EL (cell line): ENCODE data around the gene DOCK4.
A peak's percentile ranks its signal among the peaks of the same experiment; 100 is the strongest.
"Not testable (repeated sequence)": the region's sequence is repeated elsewhere in the genome, so short reads cannot be mapped to it uniquely, and the experiment has no call there.

ENCODE experiments used
- DNase-seq: peaks from one replicate; pipeline ENCODE4 v3.0.0-alpha.2; 2016

DOCK4 gene

DNA sequence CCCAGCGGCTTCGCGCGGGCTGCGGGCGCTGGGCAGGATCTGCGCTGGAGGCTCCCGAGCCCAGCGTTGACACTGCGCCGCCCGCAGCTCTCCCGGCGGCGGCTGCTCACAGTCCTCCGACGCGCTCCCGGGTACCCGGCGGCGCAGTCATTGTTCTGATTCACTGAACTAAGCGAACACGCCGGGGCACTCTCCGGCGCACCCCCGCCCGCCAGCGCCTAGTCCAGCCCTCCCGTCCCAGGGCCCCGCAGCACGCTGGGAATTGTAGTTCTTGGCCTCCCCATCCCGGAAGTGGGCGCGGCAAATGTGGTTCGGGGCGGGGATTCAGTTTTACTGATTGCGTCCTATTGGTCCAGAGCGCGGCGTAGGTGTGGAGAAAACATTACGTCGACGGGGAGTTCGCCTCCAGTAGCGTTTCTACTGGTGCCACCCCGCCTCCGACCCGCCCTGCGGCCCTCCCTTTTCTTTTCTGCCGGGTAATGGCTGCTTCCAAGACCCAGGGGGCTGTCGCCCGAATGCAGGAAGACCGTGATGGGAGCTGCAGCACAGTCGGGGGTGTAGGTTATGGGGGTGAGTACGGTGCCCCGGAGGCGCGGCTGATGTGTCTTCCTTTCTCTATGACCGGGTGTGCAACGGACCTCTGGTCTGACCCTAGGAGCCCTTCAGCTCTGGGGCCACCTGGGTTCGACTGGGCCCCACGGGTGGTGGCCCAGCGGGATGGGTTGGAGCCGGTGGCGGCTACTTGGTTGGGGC is at the start of gene DOCK4, which contains the start of gene ZNF277:
Gene DOCK4 (minus strand): TSS at position 162 of the 753 bp plus-strand sequence. CDS start 261 bp downstream, outside the sequence.
Gene ZNF277 (plus strand): TSS at position 458 of the 753 bp plus-strand sequence. CDS start 22 bp downstream, at position 480.
- peak; percentile 99 for DNase-seq

DNA sequence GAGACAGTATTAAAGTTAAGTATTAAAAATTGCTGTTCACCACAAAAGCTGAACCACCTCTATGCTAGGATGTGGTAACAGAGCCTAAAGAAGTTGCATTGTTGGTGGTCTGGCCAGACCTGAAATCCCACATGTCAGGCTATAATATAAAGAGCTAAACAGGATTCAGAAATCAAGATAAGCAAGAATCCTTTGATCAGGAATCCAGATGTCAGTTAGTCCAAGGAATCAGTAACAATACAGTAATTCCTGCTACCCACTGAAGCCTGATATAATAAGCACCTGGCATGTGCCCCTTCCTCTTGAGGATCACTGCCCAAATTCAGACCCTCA is 49.2 kb upstream of the DOCK4 start:
- DNase-seq, result no peak

DNA sequence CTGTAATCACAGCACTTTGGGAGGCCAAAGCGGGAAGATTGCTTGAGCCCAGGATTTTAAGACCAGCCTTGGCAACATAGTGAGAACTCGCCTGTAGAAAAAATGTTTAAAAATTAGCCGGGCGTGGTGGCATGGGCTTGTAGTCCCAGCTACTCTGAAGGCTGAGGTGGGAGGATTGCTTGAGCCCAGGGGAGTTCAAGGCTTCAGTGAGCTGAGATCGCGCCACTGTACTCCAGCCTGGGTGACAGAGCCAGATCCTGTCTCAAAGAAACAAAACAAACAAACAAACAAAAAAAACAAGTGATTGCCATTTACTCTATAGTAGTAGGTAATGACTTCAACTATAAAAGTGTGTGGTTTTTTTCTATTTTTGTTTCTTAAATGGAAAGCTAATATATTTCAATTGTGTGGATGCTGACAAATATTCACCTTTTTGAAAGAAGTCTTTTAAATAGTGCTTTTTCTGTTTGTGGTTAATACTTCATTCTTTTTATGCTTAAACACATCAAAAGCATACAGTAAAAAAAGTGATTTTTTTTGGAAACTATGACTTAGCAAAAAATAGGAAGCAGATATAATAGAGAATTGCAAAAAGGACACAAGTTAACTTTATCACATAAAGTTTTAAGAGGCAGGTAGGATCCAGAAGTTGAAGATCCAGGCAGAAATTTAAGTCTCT is 48.6 kb upstream of the DOCK4 start:
- no peak for DNase-seq

DNA sequence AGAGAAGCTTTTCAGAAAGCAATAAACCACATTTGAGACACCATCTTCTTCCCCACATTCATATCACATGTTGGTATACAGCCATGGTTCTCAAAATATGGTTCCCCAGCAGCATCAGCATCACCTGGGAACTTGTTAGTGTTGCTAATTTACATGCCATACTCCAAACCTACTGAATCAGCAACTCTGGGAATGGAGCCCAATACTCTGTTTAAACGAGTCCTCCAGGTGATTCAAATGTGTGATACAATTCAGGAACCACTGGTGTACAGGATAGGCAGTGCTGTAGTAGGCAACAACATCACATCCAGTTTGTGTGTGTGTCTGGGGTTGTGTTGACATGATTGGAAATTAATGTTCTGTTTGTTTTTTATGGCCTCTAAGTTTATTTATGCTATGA is 48.0 kb upstream of the DOCK4 start:
- DNase-seq, result no peak

DNA sequence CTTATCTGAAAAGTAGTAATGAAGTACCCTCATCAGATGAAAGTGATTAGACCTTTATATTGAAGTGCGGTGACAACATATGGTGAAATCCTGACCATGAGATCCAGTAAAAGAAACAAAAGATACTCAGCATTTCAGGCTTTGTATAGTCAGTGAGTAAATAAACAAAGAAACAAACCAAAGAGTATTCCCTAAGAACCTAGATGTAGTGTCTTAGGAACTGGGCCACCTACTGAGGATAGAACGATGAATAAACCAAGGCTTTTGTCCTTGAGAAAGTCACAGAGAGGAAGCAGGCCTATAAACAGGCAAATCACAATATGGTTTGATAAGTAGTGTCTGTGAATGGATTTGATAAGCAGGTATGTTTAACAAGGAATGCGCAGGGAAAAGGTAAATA is 46.5 kb upstream of the DOCK4 start:
- DNase-seq, result no peak

DNA sequence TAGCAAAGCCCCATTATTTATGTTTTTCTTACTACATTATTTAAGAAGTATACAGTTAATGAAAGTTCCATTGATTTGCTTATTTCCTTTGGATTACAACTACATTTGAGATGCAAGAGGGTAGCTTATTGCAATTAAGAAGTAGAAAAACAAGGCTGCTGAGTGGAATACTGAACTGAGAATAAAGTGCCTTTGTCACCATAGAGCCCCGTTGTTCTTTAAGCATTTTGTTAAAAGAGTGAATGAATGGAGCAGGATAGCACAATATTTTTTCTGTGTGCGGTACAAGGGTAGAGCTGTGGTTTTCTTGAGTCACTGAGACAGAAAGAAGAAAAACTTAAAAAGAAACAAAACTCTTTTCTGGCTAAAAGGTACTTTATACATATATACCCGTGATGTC is 45.9 kb upstream of the DOCK4 start:
- DNase-seq, result no peak

DNA sequence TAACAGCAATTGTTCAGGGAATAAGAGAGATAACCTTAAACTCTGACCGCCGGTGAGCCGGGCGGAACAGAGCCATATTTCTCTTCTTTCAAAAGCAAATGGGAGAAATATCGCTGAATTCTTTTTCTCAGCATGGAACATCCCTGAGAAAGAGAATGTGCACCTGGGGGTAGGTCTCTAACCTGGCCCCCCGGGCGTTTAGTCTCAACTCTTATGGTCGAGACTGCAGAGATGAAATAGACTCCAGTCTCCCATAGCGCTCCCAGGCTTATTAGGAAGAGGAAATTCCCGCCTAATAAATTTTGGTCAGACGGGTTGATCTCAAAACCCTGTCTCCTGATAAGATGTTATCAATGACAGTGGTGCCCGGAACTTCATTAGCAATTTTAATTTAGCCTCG is 43.8 kb upstream of the DOCK4 start:
- not testable (repeated sequence) for DNase-seq

DNA sequence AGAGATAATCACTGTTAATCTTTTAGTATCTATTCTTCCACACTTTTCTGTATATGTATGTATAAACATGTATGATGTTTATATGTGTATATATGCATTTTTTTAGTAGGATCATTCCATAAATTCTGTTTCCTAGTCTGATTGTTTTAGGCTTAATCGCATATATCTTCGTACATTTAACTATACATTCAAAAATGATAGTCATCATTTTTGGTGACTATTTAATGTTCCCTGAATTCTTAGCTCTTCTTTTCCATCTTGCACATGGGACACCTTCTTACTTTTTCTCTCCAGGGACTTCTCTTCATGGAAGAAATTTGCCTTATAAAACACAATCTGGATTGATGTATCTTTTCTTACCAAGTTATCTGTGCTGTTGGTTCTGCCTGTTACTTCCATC is 42.4 kb upstream of the DOCK4 start:
- no peak for DNase-seq

DNA sequence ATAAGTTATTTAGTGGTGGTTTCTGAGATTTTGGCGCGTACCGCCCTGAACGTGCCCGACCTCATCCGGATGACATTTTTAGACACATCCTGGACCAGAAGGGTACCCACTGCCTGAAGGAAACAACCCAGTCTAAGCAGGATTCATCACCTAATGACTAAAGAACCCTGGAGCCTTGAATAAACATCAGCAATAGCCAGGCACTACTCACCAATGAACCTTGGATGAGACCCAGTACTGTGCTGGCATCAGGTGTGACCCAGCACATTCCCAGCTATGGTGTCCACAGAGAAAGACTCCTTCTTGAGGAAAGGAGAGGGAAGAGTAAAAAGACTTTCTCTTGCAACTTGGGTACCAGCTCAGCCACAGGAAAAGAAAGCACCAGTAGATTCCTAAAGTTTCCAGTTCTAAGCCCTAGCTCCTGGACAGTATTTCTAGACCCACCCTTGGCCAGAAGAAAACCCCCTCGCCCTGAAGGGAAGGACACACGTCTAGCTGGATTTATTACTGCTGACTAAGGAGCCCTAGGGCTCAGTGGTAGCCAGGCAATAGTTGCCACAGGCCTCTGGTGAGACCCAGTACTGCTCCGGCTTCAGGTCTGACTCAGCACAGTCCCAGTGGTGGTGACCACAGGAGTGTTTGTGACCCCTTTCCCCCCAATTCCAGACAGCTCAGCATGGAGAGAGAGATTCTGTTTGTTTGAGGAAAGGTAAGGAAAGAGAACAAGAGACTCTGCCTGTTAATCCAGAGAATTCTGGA is 32.8 kb upstream of the DOCK4 start:
- peak; percentile 70 for DNase-seq

- DNase-seq, result no peak
Measured at GRCh38 chr7:112238330-112238729, 32.1 kb upstream of the DOCK4 start.

DNA sequence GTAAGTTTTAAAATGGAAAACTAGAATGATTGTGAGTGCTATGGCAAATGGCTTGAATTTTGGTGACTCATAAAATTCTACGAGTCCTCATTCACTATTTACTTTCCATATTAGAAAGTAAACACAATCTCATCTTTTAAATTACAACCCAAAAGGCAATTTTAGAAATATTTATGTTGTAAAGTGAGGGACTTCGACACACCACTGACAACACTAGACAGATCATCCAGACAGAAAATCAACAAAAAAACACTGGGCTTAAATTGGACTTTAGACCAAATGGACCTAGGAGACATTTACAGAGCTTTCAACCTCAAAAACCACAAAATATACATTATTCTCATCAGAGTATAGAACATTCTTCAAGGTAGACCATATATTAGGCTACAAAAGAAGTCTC is 30.4 kb upstream of the DOCK4 start:
- DNase-seq, result no peak

DNA sequence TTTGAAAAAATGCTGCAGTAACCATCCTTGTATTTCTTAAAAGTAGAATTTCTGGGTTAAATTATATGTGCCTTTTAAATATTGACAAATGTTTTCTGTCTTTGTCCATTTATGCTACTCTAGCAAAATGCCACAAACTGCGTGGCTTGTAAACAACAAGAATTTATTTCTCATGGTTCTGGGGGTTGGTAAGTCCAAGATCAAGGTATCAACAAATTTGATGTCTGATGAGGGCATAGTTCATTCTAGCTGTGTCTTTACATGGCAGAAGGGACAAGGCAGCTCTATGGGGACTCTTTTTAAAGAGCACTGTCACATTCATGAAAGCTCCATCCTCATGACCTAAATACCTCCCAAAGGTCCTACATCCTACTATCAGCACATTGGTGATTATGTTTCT is 27.9 kb upstream of the DOCK4 start:
- no peak for DNase-seq

DNA sequence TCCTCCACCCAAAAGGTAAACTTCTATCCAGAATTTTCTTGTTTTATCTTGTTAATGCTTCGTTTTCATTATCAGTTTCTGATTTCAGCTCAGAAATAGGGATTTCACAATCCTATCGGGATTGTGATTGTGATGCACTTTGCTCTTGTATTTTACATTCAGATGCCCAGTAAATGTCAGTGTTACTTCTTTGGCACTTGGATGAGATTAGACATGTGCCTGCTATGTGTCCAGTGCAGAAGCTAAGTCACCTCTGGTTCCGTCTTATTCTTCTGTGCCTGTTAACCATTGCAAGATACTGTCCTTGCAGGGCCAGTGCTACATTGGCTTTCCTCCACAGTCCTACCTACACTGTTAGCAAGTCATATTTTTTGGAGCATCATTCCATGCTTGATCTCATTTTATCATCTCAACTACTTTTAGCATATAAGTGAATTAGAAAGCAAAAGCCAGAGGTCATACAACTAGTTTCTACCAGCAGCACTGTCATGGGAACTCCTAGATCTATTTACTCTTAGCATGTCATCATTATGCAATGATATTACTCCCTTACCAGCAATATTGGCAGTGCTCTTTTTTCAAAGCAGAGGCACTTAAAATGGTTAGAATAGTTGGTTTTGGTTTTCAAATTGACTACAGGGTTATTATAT is 27.0 kb upstream of the DOCK4 start:
- no peak for DNase-seq

GRCh38 chr7:112232212-112232978 is 26.2 kb upstream of the DOCK4 start:
- DNase-seq, result no peak

DNA sequence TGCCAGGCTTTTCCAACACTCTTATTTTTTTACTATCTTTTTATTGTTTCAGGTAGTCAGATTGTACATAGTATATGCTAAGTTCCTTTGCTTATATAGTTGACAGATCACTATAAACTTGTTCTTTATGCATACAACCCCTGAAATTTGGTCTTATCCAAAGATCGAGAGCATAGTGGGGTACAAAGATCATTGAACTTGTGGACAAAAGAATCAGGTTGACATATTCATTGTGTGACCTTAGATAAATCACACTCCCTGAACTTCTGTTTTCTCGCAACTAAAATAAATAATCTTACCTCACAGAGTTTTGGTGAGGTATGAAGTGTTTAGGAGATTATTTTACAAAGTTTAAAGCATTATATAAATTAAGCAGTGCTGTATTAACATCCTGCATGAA is 22.4 kb upstream of the DOCK4 start:
- no peak for DNase-seq

DNA sequence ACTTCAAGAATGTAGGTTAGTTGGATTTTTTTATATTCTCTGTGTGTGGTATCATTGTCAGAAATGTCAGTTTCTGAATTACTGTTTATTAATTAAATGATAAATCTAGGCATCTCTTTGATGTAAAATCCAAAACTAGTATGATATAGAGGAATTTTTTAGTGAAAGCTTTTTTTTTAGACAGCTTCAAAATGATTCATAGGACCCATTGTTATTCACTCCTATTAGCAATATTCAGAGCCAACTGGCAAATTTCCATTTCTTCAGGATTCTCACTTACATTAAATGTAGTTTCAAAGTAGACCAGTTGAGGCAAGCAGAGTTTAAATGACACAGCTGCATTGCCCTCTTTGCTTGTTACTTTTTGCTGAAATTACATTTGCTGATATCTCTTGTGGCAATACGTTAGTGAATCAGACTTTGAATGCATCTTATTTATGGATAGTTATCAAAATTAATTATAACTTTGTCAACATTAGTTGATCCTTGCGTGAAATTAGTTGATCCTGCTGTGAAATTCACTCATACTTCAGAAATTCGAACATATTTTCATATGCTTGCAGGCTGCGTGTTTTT is 20.6 kb upstream of the DOCK4 start:
- no peak for DNase-seq

- DNase-seq, result no peak
Measured at GRCh38 chr7:112225006-112225405, 18.8 kb upstream of the DOCK4 start.

GRCh38 chr7:112224186-112224585 is 18.0 kb upstream of the DOCK4 start:
- DNase-seq, result no peak

DNA sequence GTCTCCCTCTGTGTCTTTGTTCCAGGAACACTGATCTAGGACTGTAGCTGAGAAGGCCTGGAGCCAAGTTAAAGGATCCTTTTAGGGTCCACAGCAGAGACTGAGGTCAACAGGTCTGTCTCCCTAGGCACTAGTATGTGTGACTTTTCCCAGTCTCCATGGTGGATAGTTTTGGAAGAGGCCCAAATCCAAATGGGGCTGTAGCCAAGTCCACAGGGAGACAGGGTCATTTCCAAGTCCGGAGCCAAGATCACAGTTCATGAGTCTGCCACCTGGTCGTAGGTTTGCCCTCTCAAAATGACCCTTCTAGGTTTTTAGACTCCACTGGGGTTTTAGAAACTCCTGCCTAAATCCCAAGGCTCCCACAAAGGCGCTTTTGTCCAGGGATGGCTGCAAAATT is 17.1 kb upstream of the DOCK4 start:
- no peak for DNase-seq

DNA sequence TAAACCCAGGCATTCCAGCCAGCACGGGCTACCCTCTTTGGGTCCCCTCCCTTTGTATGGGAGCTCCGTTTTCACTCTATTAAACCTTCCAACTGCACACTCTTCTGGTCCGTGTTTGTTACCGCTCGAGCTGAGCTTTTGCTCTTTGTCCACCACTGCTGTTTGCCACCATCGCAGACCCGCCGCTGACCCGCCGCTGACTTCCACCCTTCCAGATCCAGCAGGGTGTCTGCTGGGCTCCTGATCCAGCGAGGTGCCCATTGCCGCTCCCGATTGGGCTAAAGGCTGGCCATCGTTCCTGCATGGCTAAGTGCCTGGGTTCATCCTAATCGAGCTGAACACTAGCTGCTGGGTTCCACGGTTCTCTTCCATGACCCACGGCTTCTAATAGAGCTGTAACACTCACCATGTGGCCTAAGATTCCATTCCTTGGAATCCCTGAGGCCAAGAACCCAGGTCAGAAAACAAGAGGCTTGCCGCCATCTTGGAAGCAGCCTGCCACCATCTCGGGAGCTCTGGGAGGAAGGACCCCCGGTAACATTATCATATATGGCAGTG is 14.8 kb upstream of the DOCK4 start:
- no peak for DNase-seq

DNA sequence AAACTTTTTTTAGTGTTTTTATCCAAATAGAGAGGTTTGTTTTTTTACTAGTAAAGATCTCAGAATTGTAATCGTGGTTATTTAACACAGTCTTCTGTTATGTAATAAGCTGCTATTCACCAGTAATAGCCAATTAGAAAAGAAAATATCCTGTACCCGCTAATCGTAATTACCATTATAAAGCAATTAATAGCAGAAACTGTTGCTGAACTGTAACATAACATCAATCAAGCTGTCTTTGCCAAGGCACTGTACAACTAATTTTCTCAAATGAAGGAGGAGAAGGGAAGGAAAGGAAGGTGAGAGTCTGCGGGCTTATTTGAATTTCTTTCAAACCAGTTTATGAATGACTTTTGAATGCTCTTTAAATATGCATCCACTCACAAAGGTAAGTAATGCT is 9.6 kb upstream of the DOCK4 start:
- DNase-seq, result no peak

DNA sequence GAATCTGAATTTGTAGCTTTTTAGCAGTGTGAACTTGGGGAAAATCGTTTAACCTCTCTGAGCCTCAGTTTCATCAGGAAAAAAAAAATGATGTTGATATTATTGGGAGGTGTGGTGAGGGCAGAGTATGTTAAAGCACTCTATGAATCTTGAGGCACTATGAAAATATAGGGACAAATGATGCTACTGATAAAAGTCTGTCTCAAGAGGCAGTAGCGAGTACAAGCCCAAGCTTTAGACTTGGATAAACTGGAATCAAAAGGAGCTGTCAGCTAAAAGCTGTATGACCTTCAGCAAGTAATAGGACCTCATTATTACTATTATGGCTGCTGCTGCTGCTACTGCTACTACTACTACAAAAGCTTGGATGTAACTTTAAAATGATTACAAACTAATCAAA is 8.7 kb upstream of the DOCK4 start:
- no peak for DNase-seq
